ENCODE data around the gene CFL1.
"Not testable (repeated sequence)": the region's sequence is repeated elsewhere in the genome, so short reads cannot be mapped to it uniquely, and the experiment has no call there.

CFL1 gene

GRCh38 chr11:65859095-65859811 lies 1.3 kb upstream of the CFL1 start:
- peak; percentile 95 for DNase-seq (ENCODE audit: low read depth, low spot score)

- no peak for DNase-seq (ENCODE audit: low read depth, low spot score)
Measured at GRCh38 chr11:65858681-65859087, 704 bp upstream of the CFL1 start.

GRCh38 chr11:65857500-65857852 lies 504 bp downstream of the CFL1 start:
- no peak for DNase-seq (ENCODE audit: low read depth, low spot score)

- no peak for DNase-seq (ENCODE audit: low read depth, low spot score)
Measured at GRCh38 chr11:65856689-65857499, 1.1 kb downstream of the CFL1 start.

- no peak for DNase-seq (ENCODE audit: low read depth, low spot score)
Measured at GRCh38 chr11:65855927-65856363, 2.0 kb downstream of the CFL1 start.

GRCh38 chr11:65854852-65855837 lies 2.8 kb downstream of the CFL1 start:
- no peak for DNase-seq (ENCODE audit: low read depth, low spot score)

GRCh38 chr11:65854161-65854592 lies 3.8 kb downstream of the CFL1 start:
- DNase-seq (ENCODE audit: low read depth, low spot score) = no peak

- no peak for DNase-seq (ENCODE audit: low read depth, low spot score)
Measured at GRCh38 chr11:65853246-65853979, 4.6 kb downstream of the CFL1 start.

- DNase-seq (ENCODE audit: low read depth, low spot score) = no peak
Measured at GRCh38 chr11:65852508-65853245, 5.3 kb downstream of the CFL1 start.

GRCh38 chr11:65851811-65852507 lies 6.0 kb downstream of the CFL1 start:
- DNase-seq (ENCODE audit: low read depth, low spot score) = no peak

- DNase-seq (ENCODE audit: low read depth, low spot score) = no peak
Measured at GRCh38 chr11:65851083-65851579, 6.8 kb downstream of the CFL1 start.

- no peak for DNase-seq (ENCODE audit: low read depth, low spot score)
Measured at GRCh38 chr11:65850217-65851082, 7.5 kb downstream of the CFL1 start.

GRCh38 chr11:65849771-65850216 lies 8.2 kb downstream of the CFL1 start:
- no peak for DNase-seq (ENCODE audit: low read depth, low spot score)

- no peak for DNase-seq (ENCODE audit: low read depth, low spot score)
Measured at GRCh38 chr11:65849366-65849765, 8.6 kb downstream of the CFL1 start.

GRCh38 chr11:65848693-65849092 lies 9.3 kb downstream of the CFL1 start:
- not testable (repeated sequence) for DNase-seq (ENCODE audit: low read depth, low spot score)

GRCh38 chr11:65847746-65848145 lies 10.2 kb downstream of the CFL1 start:
- no peak for DNase-seq (ENCODE audit: low read depth, low spot score)

GRCh38 chr11:65844231-65844872 lies 13.6 kb downstream of the CFL1 start:
- no peak for DNase-seq (ENCODE audit: low read depth, low spot score)

- DNase-seq (ENCODE audit: low read depth, low spot score) = no peak
Measured at GRCh38 chr11:65843811-65844210, 14.2 kb downstream of the CFL1 start.
